HEK293 (cell line): Measurements from ENCODE around the gene NFIC.

Experiments used
- ZBTB17 ChIP-seq: fragments of 450-650 bp; formaldehyde crosslinking; IDR thresholded peaks from 2 replicates; pipeline ENCODE4 v1.5.1; 2016; ENCODE audit warnings: missing biosample characterization, missing genetic modification characterization
- ZNF138 ChIP-seq: fragments of 450-650 bp; formaldehyde crosslinking; IDR thresholded peaks from 2 replicates; pipeline ENCODE4 v1.5.1; 2016; ENCODE audit warnings: missing biosample characterization, missing genetic modification characterization, borderline replicate concordance
- ZNF530 ChIP-seq: fragments of 450-650 bp; formaldehyde crosslinking; IDR thresholded peaks from 2 replicates; pipeline ENCODE4 v1.5.1; 2016; ENCODE audit warnings: low read depth, missing biosample characterization, missing genetic modification characterization
- TF ChIP-seq, protein P1 (sequence below): fragments of 450-650 bp; formaldehyde crosslinking; IDR thresholded peaks from 2 replicates; pipeline ENCODE4 v1.5.1; 2017; ENCODE audit warnings: missing biosample characterization, missing genetic modification characterization

DNA sequence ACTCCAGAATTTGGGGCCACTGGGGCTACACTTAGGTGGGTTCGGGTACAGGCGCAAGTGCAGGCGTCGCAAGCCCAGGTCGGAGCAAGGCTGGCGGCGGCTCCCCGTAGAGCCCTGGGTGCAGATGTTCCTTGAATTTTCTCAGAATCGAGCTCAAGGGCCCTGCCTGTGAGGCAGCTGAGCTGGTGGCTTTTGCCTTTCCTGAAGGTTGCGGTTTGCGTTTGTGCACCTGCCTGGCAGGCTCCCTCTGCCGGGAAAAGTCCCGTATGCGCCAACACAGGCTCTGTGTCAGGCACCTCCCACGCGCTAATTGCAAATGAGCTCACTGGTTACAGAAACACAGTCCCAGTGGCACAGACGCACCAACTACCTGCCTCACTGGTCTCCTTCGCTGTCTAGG, 128.2 kb downstream of the NFIC start:
- TF ChIP-seq ZNF530 (tag by site-specific recombination) (no peak), ZNF138 (tag by site-specific recombination) (no peak), ZBTB17 (no peak)
- TF ChIP-seq, protein P1, sequence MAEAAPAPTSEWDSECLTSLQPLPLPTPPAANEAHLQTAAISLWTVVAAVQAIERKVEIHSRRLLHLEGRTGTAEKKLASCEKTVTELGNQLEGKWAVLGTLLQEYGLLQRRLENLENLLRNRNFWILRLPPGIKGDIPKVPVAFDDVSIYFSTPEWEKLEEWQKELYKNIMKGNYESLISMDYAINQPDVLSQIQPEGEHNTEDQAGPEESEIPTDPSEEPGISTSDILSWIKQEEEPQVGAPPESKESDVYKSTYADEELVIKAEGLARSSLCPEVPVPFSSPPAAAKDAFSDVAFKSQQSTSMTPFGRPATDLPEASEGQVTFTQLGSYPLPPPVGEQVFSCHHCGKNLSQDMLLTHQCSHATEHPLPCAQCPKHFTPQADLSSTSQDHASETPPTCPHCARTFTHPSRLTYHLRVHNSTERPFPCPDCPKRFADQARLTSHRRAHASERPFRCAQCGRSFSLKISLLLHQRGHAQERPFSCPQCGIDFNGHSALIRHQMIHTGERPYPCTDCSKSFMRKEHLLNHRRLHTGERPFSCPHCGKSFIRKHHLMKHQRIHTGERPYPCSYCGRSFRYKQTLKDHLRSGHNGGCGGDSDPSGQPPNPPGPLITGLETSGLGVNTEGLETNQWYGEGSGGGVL (tag by site-specific recombination): no peak
